ENCODE data around the gene GPR42.
"Not testable (repeated sequence)": the region's sequence is repeated elsewhere in the genome, so short reads cannot be mapped to it uniquely, and the experiment has no call there.

The GPR42 gene

DNA sequence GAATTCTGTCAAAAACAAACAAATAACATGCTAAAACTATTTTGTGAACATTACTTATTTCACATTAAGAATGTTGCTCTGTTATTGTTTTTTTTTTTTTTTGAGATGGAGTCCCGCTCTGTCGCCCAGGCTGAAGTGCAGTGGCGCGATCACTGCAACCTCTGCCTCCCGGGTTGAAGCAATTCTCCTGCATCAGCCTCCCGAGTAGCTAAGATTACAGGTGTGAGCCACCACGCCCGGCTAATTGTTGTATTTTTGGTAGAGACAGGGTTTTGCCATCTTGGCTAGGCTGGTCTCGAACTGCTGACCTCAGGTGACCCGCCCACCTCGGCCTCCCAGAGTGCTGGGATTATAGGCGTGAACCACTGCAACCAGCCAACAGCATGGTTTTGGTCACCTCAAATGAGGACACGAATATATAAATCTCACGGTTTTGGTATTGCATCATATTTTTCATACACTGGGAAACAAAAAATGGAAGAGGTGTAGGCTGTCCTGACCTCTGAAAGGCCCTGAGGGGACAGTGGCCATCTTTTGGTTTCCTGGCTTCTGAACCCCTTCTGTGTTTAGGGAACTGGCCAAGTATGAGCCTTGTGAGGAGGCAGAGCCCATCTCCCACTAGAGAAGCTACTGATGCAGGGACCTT lies 25.5 kb downstream of the GPR42 start:
- DNase-seq (ENCODE audit: low read depth), result no peak

DNA sequence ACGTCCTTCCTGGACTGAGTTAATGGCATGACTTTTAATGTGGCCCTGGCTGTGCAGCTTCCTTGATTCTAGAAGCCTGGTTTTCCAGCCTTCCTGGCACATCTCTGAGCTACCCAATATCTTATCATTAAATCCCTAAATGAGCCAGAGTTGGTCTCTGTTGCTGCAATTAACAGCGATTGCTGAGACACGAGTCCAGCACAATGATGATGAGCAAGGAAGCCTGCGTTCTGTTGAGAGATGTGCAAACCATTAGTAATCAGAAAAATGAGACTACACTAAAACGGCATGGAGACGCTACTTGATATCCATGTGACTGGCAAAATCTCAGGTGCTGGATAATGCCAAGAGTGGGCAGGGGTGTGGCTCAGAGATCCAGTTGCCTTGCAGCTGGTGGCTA lies 26.2 kb downstream of the GPR42 start:
- DNase-seq (ENCODE audit: low read depth), result no peak

DNA sequence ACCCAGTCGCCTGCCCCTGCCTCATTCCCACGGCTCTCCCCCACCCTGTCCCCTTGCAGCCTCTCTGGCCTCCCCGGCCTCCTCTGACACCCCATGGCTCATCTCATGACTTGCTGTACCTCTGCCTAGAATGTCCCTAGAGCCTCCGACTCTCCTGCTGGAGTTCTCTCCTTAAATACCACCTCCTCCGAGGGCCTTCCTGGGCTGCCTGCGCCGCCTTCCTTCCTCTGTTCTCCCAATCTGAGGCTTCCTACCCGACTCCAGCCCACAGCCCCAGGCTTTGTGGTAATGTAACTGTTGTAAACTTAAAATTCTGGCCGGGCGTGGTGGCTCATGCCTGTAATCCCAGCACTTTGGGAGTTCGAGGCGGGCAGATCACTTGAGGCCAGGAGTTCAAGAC lies 27.7 kb downstream of the GPR42 start:
- DNase-seq (ENCODE audit: low read depth), result no peak

- no peak for DNase-seq (ENCODE audit: low read depth)
Measured at GRCh38 chr19:35399231-35399630, 28.4 kb downstream of the GPR42 start.

DNA sequence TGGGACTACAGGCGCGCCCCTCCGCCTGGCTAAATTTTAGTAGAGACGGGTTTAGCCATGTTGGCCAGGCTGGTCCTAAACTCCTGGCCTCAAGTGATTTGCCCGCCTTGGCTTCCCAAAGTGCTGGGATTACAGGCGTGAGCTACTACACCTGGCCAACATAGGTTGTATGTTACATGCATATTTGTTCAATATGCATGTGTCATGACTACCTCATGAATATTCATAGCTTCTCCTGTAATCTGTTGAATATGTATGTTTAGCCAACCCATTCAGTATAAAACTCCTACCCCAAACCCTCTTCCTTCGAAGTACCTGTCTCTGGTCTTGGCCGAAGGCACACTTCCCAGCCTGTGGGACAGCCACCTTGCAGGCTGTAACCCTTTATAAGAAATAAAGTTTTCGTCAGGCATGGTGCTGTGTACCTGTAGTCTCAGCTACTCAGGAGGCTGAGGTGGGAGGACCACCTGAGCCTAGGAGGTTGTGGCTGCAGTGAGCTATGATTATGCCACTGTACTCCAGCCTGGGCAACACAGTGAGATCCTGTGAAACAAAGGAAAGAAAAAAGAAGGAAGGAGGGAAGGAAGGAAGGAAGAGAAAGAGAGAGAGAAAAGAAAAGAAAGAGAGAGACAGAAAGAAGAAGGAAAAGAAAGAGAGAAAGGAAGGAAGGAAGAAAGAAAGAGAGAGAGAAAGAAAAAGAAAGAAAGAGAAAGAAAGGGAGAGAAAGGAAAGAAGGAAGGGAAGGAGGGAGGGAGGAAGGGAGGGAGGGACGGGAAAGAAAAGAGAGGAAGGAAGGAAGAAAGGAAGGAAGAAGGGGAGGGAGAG lies 29.3 kb downstream of the GPR42 start:
- DNase-seq (ENCODE audit: low read depth), result no peak

DNA sequence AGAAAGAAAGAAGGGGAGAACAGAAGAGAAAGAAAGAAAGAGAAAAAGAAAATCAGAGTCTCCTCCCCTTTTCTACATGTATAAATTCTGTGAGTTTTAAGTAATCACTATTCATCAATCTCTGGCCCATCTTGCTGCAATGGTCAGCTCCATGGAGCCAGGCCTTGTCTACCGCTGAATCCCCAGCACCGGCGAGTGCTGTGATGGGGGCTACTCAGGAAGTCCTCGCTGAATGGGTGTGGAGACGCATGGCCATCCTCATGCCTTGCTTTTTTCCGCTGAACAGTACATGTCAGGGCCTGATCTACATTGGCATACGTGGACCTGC lies 29.9 kb downstream of the GPR42 start:
- DNase-seq (ENCODE audit: low read depth), result no peak

DNA sequence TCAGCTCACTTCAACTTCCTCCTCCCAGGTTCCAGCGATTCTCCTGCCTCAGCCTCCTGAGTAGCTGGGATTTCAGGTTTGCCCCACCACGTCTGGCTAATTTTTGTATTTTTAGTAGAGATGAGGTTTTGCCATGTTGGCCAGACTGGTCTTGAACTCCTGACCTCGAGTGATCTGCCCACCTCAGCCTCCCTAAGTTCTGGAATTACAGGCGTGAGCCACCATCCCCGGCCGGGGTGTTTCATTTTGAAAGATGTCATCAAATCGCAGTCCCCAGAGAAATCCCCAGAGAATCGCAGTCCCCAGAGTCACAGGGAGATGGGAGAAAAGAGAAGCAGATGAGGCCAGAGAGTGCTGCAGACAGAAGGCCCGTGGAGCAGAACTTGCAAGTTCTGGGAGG lies 30.5 kb downstream of the GPR42 start:
- not testable (repeated sequence) for DNase-seq (ENCODE audit: low read depth)

DNA sequence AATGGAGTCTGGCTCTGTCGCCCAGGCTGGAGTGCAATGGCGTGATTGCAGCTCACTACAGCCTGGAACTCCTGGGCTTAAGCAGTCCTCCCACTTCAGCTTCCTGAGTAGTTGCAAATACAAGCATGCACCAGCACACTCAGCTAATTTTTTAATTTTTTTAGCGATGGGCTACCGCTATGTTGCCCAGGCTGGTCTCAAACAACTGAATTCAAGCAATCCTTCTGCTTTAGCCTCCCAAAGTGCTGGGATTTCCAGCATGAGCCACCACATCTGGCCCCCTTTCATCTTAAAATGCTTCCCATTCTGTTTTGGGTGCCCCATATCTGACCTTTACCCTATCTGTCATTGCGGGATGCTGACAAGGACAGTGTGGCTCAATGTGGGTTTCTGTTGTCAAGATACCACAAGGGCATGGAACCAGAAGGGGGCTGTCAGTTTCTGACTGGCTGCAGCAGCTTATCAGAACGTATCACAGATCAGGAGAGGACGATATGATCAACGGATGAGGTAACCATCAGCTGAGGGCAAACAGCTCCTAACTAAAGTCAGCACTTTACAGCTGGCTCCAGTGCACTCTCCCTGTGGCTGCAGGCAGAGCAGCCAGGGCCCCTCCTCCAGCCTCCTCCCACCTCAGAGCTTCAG lies 32.4 kb downstream of the GPR42 start:
- no peak for DNase-seq (ENCODE audit: low read depth)

DNA sequence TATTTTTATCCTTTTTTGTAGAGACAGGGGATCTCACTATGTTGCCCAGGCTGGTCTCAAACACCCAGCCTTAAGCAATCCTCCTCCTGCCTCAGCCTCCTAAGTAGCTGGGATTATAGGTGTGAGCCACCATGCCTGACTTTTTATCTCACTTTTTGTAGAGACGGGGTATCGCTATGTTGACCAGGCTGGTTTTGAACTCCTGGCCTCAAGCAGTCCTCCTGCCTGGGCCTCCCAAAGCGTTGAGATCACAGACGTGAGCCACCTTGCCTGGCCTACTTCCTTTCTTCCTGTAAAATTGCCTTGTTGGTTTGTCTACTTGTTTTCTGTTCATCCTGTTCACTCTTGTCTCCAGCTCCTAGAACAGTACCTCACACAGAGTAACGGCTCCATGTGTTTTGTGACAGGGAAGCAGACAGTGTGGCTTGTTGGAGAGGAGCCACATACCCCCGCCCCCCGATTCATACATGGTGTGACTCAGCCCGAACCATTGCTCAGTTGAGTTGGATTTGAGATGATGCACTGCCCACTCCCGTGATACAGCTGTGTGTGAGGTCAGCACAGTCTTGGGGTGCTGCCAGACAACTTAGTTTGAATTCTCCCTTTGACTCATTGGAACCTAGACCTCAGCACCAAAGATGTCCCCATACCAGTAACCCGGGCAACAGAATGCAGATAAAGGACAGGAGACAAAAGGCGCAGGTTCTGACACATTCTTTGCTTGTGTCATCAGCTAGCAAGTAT lies 34.2 kb downstream of the GPR42 start:
- DNase-seq (ENCODE audit: low read depth), result peak; percentile 89

DNA sequence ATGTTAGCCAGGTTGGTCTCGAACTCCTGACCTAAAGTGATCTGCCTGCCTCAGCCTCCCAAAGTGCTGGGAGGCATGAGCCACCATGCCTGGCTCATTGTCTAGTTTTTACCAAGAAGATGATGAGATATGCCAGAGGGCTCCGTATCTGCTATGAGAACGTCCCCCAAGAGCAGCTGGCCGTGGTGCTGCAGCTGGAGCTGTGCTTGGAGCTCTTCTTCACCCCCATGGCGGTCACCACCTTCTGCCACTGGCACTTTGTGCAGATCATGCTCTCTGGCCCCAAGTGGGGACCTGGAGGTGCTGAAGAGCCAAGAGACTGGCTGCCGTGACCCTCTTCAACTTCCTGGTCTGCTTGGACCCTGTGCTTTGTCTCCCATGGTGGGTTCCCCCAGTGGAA lies 36.8 kb downstream of the GPR42 start:
- no peak for DNase-seq (ENCODE audit: low read depth)

DNA sequence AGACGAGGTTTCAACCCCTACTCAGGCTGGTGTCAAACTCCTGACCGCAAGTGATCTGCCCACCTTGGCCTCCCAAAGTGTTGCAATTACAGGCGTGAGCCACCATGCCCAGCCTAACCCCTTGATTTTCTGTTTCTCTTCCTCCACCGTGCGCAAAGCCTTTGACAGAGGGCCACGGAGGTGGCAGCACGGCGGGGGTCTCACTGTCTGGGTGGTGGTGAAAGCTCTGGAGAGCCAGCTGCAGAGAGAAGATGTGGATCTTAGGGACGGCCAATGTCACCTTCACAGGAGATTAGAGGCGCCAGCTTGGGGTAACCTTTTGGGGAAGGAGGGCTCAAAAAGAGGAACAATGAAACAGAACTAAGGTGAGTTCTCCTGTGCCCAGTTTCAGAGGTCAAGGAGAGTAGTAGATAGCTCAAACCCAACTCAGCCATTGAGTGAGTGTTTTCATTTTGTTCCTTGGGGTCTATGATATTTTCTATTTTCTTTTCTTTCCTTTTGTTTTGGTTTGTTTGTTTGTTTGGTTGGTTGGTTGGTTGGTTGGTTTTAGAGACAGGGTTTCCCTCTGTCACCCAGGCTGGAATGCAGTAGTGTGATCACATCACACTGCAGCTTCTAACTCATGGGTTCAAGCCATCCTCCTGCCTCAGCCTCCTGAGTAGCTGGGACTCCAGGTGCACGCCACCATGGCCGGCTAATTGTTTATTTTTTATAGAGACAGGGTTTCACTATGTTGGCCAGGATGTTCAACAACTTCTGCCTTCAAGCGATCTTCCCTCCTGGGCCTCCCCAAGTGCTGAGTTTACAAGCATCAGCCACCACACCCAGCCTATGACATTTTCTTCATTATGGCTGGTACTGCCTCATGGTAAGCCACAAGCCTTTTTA lies 37.7 kb downstream of the GPR42 start:
- DNase-seq (ENCODE audit: low read depth), result no peak

GRCh38 chr19:35409191-35409590 lies 38.3 kb downstream of the GPR42 start:
- DNase-seq (ENCODE audit: low read depth), result no peak

- no peak for DNase-seq (ENCODE audit: low read depth)
Measured at GRCh38 chr19:35410487-35410886, 39.6 kb downstream of the GPR42 start.

DNA sequence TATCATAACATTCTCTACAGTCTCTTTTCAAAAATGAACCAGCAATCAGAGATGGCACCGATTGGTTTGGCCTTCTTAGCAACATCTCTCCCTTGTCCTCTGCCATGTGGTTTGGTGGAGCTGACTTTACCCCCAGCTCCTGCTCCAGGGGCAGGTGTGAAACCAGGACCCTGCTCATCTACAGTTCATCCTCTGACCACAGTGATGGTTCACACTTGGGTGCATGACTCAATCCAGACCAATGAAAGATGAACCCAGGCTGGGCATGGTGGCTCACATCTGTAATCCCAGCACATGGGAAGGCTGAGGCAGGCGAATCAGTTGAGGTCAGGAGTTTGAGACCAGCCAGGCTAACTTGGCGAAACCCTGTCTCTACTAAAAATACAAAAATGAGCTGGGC lies 43.6 kb downstream of the GPR42 start:
- no peak for DNase-seq (ENCODE audit: low read depth)

DNA sequence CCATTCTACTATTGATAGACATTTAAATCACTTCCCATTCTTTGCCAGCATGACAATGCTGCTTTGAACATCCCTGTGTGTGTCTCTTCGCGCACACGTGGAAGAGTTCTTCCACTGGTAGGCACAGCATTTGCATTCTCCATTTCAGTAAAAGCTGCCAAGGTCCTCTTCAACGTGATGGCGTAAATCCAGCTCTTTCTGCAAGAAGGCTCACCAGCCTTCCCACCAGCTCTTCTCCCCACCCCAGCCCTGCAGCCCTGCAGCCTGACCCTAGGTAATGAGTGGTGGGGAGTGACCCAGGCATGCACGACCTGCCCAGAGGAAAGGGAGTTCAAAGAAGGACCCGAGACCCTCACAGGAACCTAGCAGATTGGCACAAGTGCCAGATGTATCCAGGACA lies 45.5 kb downstream of the GPR42 start:
- DNase-seq (ENCODE audit: low read depth), result no peak

- DNase-seq (ENCODE audit: low read depth), result no peak
Measured at GRCh38 chr19:35417278-35417677, 46.4 kb downstream of the GPR42 start.

DNA sequence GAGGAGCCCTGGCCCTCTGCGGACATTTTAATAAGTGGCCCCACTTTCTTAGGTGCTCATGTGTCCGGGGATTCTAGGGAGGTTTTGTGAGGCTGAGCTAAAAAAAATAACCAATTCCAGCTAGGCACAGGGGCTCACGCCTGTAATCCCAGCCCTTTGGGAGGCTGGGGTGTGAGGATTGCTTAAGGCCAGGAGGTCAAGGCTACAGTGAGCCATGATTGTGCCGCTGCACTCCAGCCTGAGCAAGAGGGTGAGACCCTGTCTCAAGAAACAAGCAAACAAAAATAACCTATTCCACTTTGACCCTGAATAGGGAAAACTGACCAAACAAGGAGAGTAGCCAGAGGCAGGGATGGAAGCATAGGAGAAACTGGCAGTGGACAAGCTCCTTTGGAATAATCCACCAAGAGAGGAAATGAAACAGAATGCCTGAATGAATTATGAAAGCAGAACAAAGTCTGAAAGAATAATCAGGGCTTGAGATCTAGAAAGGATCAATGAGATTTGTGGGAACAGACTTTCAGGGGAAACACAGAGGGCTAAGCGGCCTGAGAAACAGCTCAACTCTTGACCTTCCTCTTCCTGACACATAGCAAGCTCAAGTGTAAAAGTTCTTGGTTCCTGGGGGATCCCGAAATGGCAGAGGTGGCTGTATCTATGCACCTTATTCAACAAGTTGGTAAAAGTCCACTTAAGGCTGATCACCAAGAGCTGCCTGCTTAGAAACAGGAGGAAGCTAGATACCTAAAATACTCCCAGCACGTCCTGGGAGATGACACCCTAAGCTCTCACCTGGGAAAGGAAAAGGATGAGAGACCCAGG lies 47.1 kb downstream of the GPR42 start:
- DNase-seq (ENCODE audit: low read depth), result no peak

DNA sequence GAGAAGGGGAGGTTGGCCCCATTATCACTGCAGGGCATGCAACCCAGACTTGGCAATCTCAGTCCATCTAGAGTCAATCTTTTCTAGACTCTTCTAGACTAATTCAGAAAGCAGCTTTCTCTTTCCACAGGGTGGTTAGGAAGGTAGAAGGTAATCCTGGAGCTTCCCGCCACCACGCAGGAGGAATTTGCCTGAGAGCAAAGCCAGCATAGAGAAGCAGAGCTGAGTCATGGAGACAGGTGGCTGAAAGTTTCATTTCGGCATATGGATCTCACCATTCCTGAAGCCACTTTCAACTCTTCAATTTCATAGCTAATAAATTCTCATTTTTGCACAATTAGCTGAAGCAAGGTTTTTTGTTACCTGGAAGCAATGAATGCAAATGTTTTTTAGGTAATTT lies 48.2 kb downstream of the GPR42 start:
- no peak for DNase-seq (ENCODE audit: low read depth)

GRCh38 chr19:35419805-35420204 lies 48.9 kb downstream of the GPR42 start:
- no peak for DNase-seq (ENCODE audit: low read depth)

DNA sequence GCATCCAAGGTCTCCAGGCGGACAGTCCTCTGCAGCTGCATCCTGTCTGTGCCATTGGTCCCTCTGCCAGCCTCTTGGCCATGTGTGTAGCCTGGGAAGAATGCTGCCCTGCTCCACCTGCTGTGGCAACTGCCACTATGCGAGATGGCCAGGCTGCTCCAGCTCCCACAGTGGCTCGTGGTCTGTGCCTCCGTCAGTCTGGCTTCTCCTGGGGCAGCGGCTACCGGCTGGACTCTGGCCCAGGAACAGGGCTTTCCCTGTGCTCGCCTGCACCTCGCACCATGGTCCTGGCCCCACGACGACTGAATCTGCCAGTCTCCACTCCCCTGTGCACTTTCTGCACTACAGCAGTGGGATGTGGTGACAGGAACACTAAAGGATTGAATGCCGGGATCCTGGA lies 50.5 kb downstream of the GPR42 start:
- DNase-seq (ENCODE audit: low read depth), result no peak
